ENCODE measurements around the gene GRAMD2B.

GRCh38 chr5:126437721-126438120, 14.5 kb downstream of the GRAMD2B start:
- TF ChIP-seq CTCF (IDR thresholded peaks at IDR 0.05; ENCODE audit: low read length) (no peak), EZH2 (IDR thresholded peaks at IDR 0.05; ENCODE audit: borderline replicate concordance, low read length) (no peak)
